Daoy (cell line): ENCODE data around the gene SLC4A4. TPM values are rescaled to one million over a fixed set of nuclear protein-coding genes. Genes with fewer than 3 reads are reported as not detected.
"Not testable (repeated sequence)": the region's sequence is repeated elsewhere in the genome, so short reads cannot be mapped to it uniquely, and the experiment has no call there.

Source experiments
- DNase-seq: peaks from one replicate; pipeline ENCODE4 v3.0.0-alpha.2; 2015; ENCODE audit warnings: low read depth
- total RNA-seq: library from RNA; depleted of rRNA; stranded (reverse); fragments of >200 nt; shearing (Covaris generic); gene quantifications from 2 replicates; pipeline ENCODE4 v1.2.3, GENCODE V29; 2014

Gene SLC4A4
- total RNA-seq, 1 experiment from 2014 or later = 1.2 TPM

- DNase-seq = not testable (repeated sequence)
Observed at GRCh38 chr4:71408961-71409360, 70.1 kb downstream of the SLC4A4 start.

- no peak for DNase-seq
Observed at GRCh38 chr4:71411981-71412380, 73.2 kb downstream of the SLC4A4 start.

- DNase-seq = no peak
Observed at GRCh38 chr4:71415491-71415890, 76.7 kb downstream of the SLC4A4 start.

- DNase-seq = no peak
Observed at GRCh38 chr4:71417150-71417549, 78.3 kb downstream of the SLC4A4 start.

GRCh38 chr4:71426381-71427042, 87.7 kb downstream of the SLC4A4 start:
- no peak for DNase-seq

GRCh38 chr4:71429106-71429505, 90.3 kb downstream of the SLC4A4 start:
- no peak for DNase-seq

- DNase-seq = no peak
Observed at GRCh38 chr4:71429962-71430361, 91.1 kb downstream of the SLC4A4 start.

GRCh38 chr4:71430609-71431008, 91.8 kb downstream of the SLC4A4 start:
- no peak for DNase-seq

GRCh38 chr4:71440612-71441011, 101.8 kb downstream of the SLC4A4 start:
- DNase-seq = no peak

- DNase-seq = peak; percentile 3
Observed at GRCh38 chr4:71441186-71442169, 102.7 kb downstream of the SLC4A4 start.

GRCh38 chr4:71442336-71442735, 103.5 kb downstream of the SLC4A4 start:
- DNase-seq = no peak

- DNase-seq = no peak
Observed at GRCh38 chr4:71444395-71444794, 105.6 kb downstream of the SLC4A4 start.

GRCh38 chr4:71445811-71446210, 107.0 kb downstream of the SLC4A4 start:
- no peak for DNase-seq

GRCh38 chr4:71446479-71447081, 107.8 kb downstream of the SLC4A4 start:
- no peak for DNase-seq

GRCh38 chr4:71449040-71449439, 110.2 kb downstream of the SLC4A4 start:
- DNase-seq = no peak

- DNase-seq = no peak
Observed at GRCh38 chr4:71449878-71450277, 111.1 kb downstream of the SLC4A4 start.

GRCh38 chr4:71453531-71453930, 114.7 kb downstream of the SLC4A4 start:
- DNase-seq = no peak

GRCh38 chr4:71456841-71457240, 118.0 kb downstream of the SLC4A4 start:
- DNase-seq = peak; percentile 1

- no peak for DNase-seq
Observed at GRCh38 chr4:71460371-71460770, 121.6 kb downstream of the SLC4A4 start.

GRCh38 chr4:71461422-71461821, 122.6 kb downstream of the SLC4A4 start:
- DNase-seq = no peak

GRCh38 chr4:71466775-71467174, 128.0 kb downstream of the SLC4A4 start:
- no peak for DNase-seq

GRCh38 chr4:71468116-71468710, 129.4 kb downstream of the SLC4A4 start:
- no peak for DNase-seq
